ENCODE data around the gene NKAIN2. TPM values are rescaled to one million over a fixed set of nuclear protein-coding genes. Genes with fewer than 3 reads are reported as not detected.
"Not testable (repeated sequence)": the region's sequence is repeated elsewhere in the genome, so short reads cannot be mapped to it uniquely, and the experiment has no call there.

NKAIN2 gene
- total RNA-seq, 4 donors from 2014 or later, result 0.11 to 1.0 (median 0.94) TPM; not detected in 1

DNA sequence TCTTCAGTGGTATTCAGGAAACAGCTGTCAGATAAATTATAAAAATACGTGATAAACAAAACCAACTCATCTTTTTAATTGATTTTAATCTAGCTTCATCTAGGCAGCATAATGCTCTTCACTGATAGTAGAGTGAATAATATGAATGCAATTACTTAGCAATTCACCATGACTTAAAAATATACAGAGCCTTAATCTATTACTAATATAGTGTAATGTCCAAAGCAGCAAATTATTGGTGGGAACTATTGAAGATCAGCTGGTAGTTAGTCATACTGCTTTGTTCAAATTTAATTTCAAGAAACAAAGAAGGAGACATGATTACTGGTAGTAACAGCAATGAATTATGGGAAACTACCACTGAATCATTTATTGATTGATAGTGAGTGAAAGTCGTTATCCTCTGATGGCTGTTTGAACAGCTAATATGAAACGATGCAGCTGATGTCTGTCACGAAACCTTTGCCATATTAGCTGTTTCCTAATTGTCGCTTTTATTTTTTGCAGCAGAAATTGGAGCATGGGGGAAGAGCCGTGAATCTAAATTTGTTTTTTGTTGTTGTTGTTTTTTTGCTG is 99.2 kb downstream of the NKAIN2 start:
- Histone ChIP-seq H3K27ac (no peak overlapping the region), H3K4me3 (replicated peaks in 1 of 3) (no peak overlapping the region), H3K36me3 (no peaks in the 10 kb centered on the region), H3K9me3 (no peaks in the 10 kb centered on the region), H3K4me1 (no peaks in the 10 kb centered on the region), H3K27me3 (no peaks in the 10 kb centered on the region)
- WGBS, 2 donors, result 90 to 94% methylated on average over 6 of the region's 6 CpGs
- DNase-seq, result no peak
- intact Hi-C loops (cut with DNase I), result no loop called here
- TF ChIP-seq POLR2A (IDR thresholded peaks at IDR 0.05), result no peak
- TF ChIP-seq, protein P1, sequence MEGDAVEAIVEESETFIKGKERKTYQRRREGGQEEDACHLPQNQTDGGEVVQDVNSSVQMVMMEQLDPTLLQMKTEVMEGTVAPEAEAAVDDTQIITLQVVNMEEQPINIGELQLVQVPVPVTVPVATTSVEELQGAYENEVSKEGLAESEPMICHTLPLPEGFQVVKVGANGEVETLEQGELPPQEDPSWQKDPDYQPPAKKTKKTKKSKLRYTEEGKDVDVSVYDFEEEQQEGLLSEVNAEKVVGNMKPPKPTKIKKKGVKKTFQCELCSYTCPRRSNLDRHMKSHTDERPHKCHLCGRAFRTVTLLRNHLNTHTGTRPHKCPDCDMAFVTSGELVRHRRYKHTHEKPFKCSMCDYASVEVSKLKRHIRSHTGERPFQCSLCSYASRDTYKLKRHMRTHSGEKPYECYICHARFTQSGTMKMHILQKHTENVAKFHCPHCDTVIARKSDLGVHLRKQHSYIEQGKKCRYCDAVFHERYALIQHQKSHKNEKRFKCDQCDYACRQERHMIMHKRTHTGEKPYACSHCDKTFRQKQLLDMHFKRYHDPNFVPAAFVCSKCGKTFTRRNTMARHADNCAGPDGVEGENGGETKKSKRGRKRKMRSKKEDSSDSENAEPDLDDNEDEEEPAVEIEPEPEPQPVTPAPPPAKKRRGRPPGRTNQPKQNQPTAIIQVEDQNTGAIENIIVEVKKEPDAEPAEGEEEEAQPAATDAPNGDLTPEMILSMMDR (IDR thresholded peaks at IDR 0.05), result no peak

DNA sequence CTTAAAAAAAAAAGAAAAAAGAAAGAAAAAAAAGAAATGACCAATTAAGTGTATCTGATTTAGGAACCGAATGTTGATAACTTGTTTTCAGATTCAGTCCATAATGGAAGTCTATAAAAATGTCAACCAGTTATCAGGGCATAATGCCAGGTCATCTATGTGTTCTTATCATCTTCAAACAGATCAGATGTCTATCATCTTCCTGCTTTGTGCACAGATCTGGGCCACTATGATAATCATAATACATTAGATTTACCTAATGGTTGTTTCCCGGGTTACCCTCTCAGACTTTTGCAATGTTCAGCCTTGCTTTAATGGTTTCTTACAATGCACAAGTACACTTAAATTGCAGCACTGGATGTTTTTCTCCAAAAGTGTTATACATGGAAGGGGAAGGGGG is 100.6 kb downstream of the NKAIN2 start:
- no peak for DNase-seq
- Histone ChIP-seq H3K36me3 (no peaks in the 10 kb centered on the region), H3K27ac (no peak overlapping the region), H3K9me3 (no peaks in the 10 kb centered on the region), H3K4me1 (no peaks in the 10 kb centered on the region), H3K4me3 (replicated peaks in 1 of 3) (no peak overlapping the region), H3K27me3 (no peaks in the 10 kb centered on the region)
- intact Hi-C loops (cut with DNase I), result no loop called here
- WGBS, 2 donors, result 88 to 90% methylated on average over 2 of the region's 2 CpGs
- no peak for TF ChIP-seq POLR2A (IDR thresholded peaks at IDR 0.05)
- TF ChIP-seq, protein P1 (IDR thresholded peaks at IDR 0.05), result no peak

DNA sequence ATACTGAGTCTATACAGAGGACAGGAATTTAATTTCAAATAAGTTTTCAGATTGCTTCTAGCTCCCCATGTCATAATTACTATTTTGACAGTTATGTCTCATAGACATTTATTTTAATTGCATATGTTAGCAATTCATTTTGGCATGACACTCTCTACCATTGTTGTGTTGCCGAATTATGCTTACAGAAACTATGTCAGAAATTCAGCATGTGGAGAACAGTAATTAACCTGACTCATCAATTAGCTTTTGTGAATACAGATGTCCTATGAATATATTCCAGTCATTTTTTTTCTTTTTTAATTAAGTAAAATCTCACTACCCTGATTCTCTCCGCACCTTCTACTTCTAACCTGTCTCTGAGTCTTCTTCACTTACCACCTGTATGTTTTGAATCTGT is 105.1 kb downstream of the NKAIN2 start:
- no peak for TF ChIP-seq POLR2A (IDR thresholded peaks at IDR 0.05)
- TF ChIP-seq, protein P1 (IDR thresholded peaks at IDR 0.05), result no peak
- Histone ChIP-seq H3K27me3 (no peaks in the 10 kb centered on the region), H3K36me3 (no peaks in the 10 kb centered on the region), H3K27ac (no peak overlapping the region), H3K4me3 (replicated peaks in 1 of 3) (no peak overlapping the region), H3K9me3 (no peaks in the 10 kb centered on the region), H3K4me1 (no peaks in the 10 kb centered on the region)
- intact Hi-C loops (cut with DNase I), result no loop called here
- WGBS, 2 donors, result 90 to 93% methylated on average over 2 of the region's 2 CpGs
- DNase-seq, result no peak

DNA sequence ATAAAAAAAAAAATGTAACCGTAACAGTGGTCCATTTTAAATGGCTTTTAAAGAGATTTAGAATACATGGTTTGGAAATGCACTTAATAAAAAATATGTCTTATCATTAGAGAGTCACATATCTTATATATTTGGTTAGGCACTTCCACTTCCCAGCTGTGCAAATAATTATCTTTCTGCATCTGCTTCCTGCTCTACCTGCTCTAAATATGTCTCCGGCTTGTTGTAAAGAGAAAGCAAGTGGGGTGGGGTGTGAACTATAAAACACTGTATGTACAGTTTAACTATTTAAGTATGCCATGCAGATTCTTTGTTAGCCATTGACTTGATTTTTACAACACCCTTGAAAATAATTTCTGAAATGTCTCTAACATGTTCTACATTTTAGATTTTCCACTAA is 106.3 kb downstream of the NKAIN2 start:
- no peak for DNase-seq
- H3K27ac ChIP-seq, result no peak overlapping the region
- no peaks in the 10 kb centered on the region for H3K27me3 ChIP-seq
- H3K9me3 ChIP-seq, result no peaks in the 10 kb centered on the region
- H3K4me3 ChIP-seq (replicated peaks in 1 of 3), result no peak overlapping the region
- H3K4me1 ChIP-seq, result no peaks in the 10 kb centered on the region
- no peak for TF ChIP-seq POLR2A (IDR thresholded peaks at IDR 0.05)
- TF ChIP-seq, protein P1 (IDR thresholded peaks at IDR 0.05), result no peak
- intact Hi-C loops (cut with DNase I), result no loop called here
- 70 to 73% methylated on average over 2 of the region's 2 CpGs for WGBS, 2 donors
- no peaks in the 10 kb centered on the region for H3K36me3 ChIP-seq

DNA sequence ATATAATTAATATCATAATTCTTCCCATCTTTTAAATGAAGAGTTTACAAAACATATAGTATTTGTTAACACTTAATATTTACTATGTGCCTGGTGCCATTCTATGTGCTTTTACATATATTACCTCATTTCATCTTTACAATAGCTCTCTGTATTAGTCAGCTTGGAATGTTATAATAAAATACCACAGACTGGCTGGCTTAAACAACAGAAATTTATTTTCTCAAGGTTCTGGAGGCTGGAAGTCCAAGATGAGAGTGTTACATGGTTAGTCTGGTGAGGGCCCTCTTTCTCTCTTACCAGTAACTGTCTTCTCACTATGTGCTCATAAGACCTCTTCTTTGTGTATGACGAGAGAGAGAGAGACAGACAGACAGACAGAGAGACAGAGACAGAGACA is 110.2 kb downstream of the NKAIN2 start:
- no peak for DNase-seq
- no peak overlapping the region for H3K4me3 ChIP-seq (replicated peaks in 1 of 3)
- H3K4me1 ChIP-seq, result no peaks in the 10 kb centered on the region
- no peaks in the 10 kb centered on the region for H3K9me3 ChIP-seq
- WGBS, 2 donors, result 80 to 88% methylated on average over 1 of the region's 1 CpG
- TF ChIP-seq, protein P1 (IDR thresholded peaks at IDR 0.05), result no peak
- no peak for TF ChIP-seq POLR2A (IDR thresholded peaks at IDR 0.05)
- H3K27me3 ChIP-seq, result no peaks in the 10 kb centered on the region
- intact Hi-C loops (cut with DNase I), result no loop called here
- no peaks in the 10 kb centered on the region for H3K36me3 ChIP-seq
- no peak overlapping the region for H3K27ac ChIP-seq

DNA sequence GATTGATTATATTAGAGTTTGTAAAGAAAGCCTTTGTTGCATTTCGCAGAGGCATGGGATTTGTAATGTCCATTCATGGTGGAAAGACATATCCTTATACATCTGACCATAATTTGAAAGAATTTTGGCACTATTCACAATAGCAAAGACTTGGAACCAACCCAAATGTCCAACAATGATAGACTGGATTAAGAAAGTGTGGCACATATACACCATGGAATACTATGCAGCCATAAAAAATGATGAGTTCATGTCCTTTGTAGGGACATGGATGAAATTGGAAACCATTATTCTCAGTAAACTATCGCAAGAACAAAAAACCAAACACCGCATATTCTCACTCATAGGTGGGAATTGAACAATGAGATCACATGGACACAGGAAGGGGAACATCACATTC is 119.7 kb downstream of the NKAIN2 start:
- WGBS, 2 donors, result 86 to 93% methylated on average over 1 to 2 of the region's 3 CpGs
- H3K27ac ChIP-seq; H3K9me3 ChIP-seq; H3K4me3 ChIP-seq (replicated peaks in 1 of 3); H3K27me3 ChIP-seq; H3K36me3 ChIP-seq; H3K4me1 ChIP-seq; intact Hi-C loops (cut with DNase I); DNase-seq: not testable (repeated sequence)

Measured in thyroid gland (tissue), 4 donors.